Activated effector memory CD4-positive, alpha-beta T cell treated with Interleukin-2 at 50 U/mL for 16 hours (primary cell): ENCODE results near the gene C8G.

ENCODE experiments used
- DNase-seq: peaks from one replicate; pipeline ENCODE4 v3.0.0-alpha.2; 2020

C8G gene

GRCh38 chr9:136985027-136985602 is 40.1 kb downstream of the C8G start:
- DNase-seq: no peak

- no peak for DNase-seq
Observed at GRCh38 chr9:136985853-136986252, 40.8 kb downstream of the C8G start.

GRCh38 chr9:136988872-136989271 is 43.8 kb downstream of the C8G start:
- no peak for DNase-seq

- DNase-seq: no peak
Observed at GRCh38 chr9:136990242-136990911, 45.3 kb downstream of the C8G start.

GRCh38 chr9:136991993-136992818 is 47.2 kb downstream of the C8G start, which contains the start of gene PAXX:
Gene PAXX, plus strand, starts transcription at chr9:136992422. Its CDS starts 22 bp downstream, at chr9:136992444.
- DNase-seq: peak; percentile 90

- no peak for DNase-seq
Observed at GRCh38 chr9:136992819-136993369, 47.9 kb downstream of the C8G start.

- DNase-seq: no peak
Observed at GRCh38 chr9:136994180-136994887, 49.3 kb downstream of the C8G start.

- no peak for DNase-seq
Observed at GRCh38 chr9:136994888-136995230, 49.8 kb downstream of the C8G start.

- DNase-seq: no peak
Observed at GRCh38 chr9:136995362-136995761, 50.3 kb downstream of the C8G start.

- DNase-seq: no peak
Observed at GRCh38 chr9:136995772-136996311, 50.8 kb downstream of the C8G start.
